Measurements from ENCODE around the gene WAC. TPM values are rescaled to one million over a fixed set of nuclear protein-coding genes. Genes with fewer than 3 reads are reported as not detected.

WAC gene
- total and polyA plus RNA-seq, 12 donors: 23.6 to 143 (median 104) TPM

DNA sequence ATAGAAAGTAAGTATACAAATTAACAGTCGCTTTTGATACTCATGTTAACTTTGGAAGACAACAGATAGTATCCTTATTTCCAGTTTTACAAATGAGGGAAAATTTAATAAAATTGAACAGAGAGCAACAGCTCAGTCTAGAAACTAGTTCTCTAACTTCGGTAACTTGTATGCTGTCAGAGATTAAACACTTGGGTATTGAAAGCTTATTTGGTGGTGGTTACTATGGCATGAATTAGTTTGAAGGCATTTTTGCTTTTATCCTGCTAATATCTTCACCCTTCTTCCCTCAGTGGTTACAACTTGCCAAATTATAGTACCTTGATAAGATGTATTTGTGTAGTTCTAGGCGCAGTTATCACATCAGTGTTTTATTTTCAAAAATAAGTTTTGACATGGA, 7.2 kb downstream of the WAC start:
- TF ChIP-seq POLR2A (IDR thresholded peaks at IDR 0.05): no peak
- TF ChIP-seq, protein P1, sequence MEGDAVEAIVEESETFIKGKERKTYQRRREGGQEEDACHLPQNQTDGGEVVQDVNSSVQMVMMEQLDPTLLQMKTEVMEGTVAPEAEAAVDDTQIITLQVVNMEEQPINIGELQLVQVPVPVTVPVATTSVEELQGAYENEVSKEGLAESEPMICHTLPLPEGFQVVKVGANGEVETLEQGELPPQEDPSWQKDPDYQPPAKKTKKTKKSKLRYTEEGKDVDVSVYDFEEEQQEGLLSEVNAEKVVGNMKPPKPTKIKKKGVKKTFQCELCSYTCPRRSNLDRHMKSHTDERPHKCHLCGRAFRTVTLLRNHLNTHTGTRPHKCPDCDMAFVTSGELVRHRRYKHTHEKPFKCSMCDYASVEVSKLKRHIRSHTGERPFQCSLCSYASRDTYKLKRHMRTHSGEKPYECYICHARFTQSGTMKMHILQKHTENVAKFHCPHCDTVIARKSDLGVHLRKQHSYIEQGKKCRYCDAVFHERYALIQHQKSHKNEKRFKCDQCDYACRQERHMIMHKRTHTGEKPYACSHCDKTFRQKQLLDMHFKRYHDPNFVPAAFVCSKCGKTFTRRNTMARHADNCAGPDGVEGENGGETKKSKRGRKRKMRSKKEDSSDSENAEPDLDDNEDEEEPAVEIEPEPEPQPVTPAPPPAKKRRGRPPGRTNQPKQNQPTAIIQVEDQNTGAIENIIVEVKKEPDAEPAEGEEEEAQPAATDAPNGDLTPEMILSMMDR (IDR thresholded peaks at IDR 0.05): no peak
- 85 to 88% (median 86%) methylated on average over 3 of the region's 3 CpGs for WGBS, 4 donors
- no peaks in the 10 kb centered on the region for H3K27me3 ChIP-seq
- no peak for DNase-seq
- H3K36me3 ChIP-seq (replicated peaks in 1 of 2): peaks cover 0 to 79% of the 10 kb centered on the region in 2 donors
- intact Hi-C loops (cut with DNase I): loop anchor here in 1 of 2 donors (10.0 kb wide), 1 partner anchor 65 kb away; no protein-coding TSS in a partner anchor
- no peak overlapping the region for H3K4me3 ChIP-seq
- no peak overlapping the region for H3K27ac ChIP-seq
- H3K9me3 ChIP-seq (replicated peaks in 1 of 3): no peaks in the 10 kb centered on the region
- peaks cover 0 to 49% of the 10 kb centered on the region in 2 donors for H3K4me1 ChIP-seq (replicated peaks in 1 of 2)

DNA sequence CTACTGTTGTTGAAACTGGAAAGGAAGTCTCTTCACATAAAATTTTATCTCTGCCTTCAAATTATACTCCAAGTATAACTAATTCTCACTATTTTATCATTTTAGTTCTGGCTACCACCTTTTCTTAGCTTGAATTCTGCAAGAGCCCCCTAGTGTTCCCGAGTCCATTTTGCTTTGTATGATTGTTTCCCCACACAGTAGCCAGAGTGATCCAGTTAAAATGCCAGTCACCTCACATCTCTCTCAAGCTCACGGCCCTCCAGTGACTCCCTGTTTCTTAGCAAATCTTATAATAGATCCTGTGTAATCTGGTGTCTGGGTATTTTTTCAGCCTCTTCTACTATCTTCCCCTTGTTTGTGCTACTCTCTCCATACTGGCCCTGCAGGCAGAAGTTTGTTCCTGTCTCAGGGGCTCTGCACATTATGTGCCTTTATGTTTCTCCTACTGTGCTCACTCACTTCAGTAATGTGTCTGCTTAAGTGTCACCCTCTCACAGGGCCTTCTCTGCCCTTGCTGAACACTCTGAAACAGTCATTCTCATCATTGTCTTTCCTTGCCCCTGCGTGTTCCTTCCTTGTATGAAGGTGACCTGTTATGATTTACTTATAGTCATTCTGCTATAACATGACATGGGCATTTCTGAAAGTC, 8.9 kb downstream of the WAC start:
- TF ChIP-seq, protein P1 (IDR thresholded peaks at IDR 0.05): no peak
- TF ChIP-seq POLR2A (IDR thresholded peaks at IDR 0.05): no peak
- 62 to 71% (median 68%) methylated on average over 3 of the region's 3 CpGs for WGBS, 4 donors
- intact Hi-C loops (cut with DNase I): loop anchor here in 1 of 2 donors (10.0 kb wide), 1 partner anchor 63 kb away; no protein-coding TSS in a partner anchor
- Histone ChIP-seq H3K27me3 (no peaks in the 10 kb centered on the region), H3K27ac (no peak overlapping the region), H3K9me3 (replicated peaks in 1 of 3) (no peaks in the 10 kb centered on the region), H3K36me3 (replicated peaks in 1 of 2) (peaks cover 0 to 63% of the 10 kb centered on the region in 2 donors), H3K4me1 (replicated peaks in 1 of 2) (peaks cover 0 to 49% of the 10 kb centered on the region in 2 donors), H3K4me3 (no peak overlapping the region)
- DNase-seq: no peak

DNA sequence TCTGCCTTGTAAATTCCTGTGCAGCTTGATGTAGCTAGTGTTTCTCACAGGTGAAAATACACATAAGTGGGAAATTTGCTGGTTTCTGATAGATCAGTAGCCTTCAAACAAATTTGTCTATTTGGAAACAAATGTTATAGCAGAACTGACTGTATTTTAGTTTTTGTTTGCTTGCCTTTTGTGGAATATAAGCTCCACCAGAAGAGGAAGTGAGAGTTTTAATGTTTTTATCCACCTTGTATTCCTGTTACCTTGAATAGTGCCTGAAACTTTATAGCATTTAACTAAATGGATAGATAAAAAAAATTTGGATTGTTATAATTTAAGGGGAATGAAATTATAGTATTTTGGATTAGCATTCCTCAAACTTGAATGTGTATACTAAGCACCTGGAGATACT, 9.8 kb downstream of the WAC start:
- Histone ChIP-seq H3K9me3 (replicated peaks in 1 of 3) (no peaks in the 10 kb centered on the region), H3K36me3 (replicated peaks in 1 of 2) (peaks cover 0 to 55% of the 10 kb centered on the region in 2 donors), H3K4me1 (replicated peaks in 1 of 2) (peaks cover 0 to 48% of the 10 kb centered on the region in 2 donors), H3K4me3 (no peak overlapping the region), H3K27me3 (no peaks in the 10 kb centered on the region), H3K27ac (no peak overlapping the region)
- TF ChIP-seq POLR2A (IDR thresholded peaks at IDR 0.05): no peak
- TF ChIP-seq, protein P1 (IDR thresholded peaks at IDR 0.05): no peak
- intact Hi-C loops (cut with DNase I): loop anchor here in 1 of 2 donors (10.0 kb wide), 1 partner anchor 62 kb away; no protein-coding TSS in a partner anchor
- DNase-seq: no peak

DNA sequence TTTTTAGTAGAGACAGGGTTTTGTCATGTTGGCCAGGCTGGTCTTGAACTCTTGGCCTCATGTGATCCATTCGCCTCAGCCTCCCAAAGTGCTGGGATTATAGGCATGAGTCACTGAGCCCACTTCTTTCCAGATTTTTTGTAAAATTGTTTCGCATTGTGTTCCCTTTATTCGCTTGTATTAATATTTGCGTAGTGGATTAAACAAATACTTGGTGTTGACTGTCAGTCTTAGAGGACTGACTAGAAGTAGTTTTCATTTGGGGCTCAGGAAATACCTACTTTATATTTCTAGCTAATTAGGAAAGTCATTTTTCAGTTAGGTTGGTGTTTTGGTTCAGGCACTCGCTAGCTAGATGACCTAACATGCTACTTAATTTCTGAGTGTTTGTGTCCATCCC, 11.1 kb downstream of the WAC start:
- no peak overlapping the region for H3K4me3 ChIP-seq
- 92 to 98% (median 97%) methylated on average over 5 of the region's 5 CpGs for WGBS, 4 donors
- no peak for DNase-seq
- intact Hi-C loops (cut with DNase I): loop anchor here in 1 of 2 donors (10.0 kb wide), 1 partner anchor 61 kb away; no protein-coding TSS in a partner anchor
- no peak for TF ChIP-seq POLR2A (IDR thresholded peaks at IDR 0.05)
- TF ChIP-seq, protein P1 (IDR thresholded peaks at IDR 0.05): no peak
- no peaks in the 10 kb centered on the region for H3K27me3 ChIP-seq
- no peaks in the 10 kb centered on the region for H3K9me3 ChIP-seq (replicated peaks in 1 of 3)
- no peak overlapping the region for H3K27ac ChIP-seq
- peaks cover 0 to 55% of the 10 kb centered on the region in 2 donors for H3K36me3 ChIP-seq (replicated peaks in 1 of 2)
- peaks cover 0 to 57% of the 10 kb centered on the region in 2 donors for H3K4me1 ChIP-seq (replicated peaks in 1 of 2)
